ENCODE data around the gene COX7A2.

COX7A2 gene

GRCh38 chr6:75243333-75244062, at the start of gene COX7A2:
TSS of gene COX7A2 (minus strand) at chr6:75243801. CDS start at chr6:75243734, 67 bp downstream.
- peak; percentile 93 to 94 for DNase-seq

- DNase-seq, result no peak
Observed at GRCh38 chr6:75292555-75292954, 49.0 kb upstream of the COX7A2 start.

- DNase-seq, result no peak
Observed at GRCh38 chr6:75291744-75292143, 48.1 kb upstream of the COX7A2 start.

- DNase-seq, result no peak
Observed at GRCh38 chr6:75291331-75291730, 47.7 kb upstream of the COX7A2 start.

- DNase-seq, result no peak
Observed at GRCh38 chr6:75290136-75290945, 46.7 kb upstream of the COX7A2 start.

- no peak for DNase-seq
Observed at GRCh38 chr6:75288023-75288422, 44.4 kb upstream of the COX7A2 start.

- no peak for DNase-seq
Observed at GRCh38 chr6:75287424-75287823, 43.8 kb upstream of the COX7A2 start.

- no peak for DNase-seq
Observed at GRCh38 chr6:75286955-75287354, 43.4 kb upstream of the COX7A2 start.

- DNase-seq, result peak in 1 of 2 donors; percentile 34
Observed at GRCh38 chr6:75285283-75285639, 41.7 kb upstream of the COX7A2 start.

- peak; percentile 98 for DNase-seq
Observed at GRCh38 chr6:75284632-75285282, 41.2 kb upstream of the COX7A2 start, which contains the start of gene TMEM30A. TSS of gene TMEM30A (minus strand) at chr6:75284792. CDS start at chr6:75284638, 154 bp downstream.

GRCh38 chr6:75283907-75284631, 40.5 kb upstream of the COX7A2 start:
- peak in 1 of 2 donors; percentile 22 for DNase-seq

- DNase-seq, result no peak
Observed at GRCh38 chr6:75282706-75283105, 39.1 kb upstream of the COX7A2 start.

- DNase-seq, result peak in 1 of 2 donors; percentile 24
Observed at GRCh38 chr6:75281653-75282052, 38.1 kb upstream of the COX7A2 start.

GRCh38 chr6:75280131-75280855, 36.7 kb upstream of the COX7A2 start:
- DNase-seq, result no peak

GRCh38 chr6:75279418-75279817, 35.8 kb upstream of the COX7A2 start:
- DNase-seq, result no peak

GRCh38 chr6:75278474-75279077, 35.0 kb upstream of the COX7A2 start:
- no peak for DNase-seq

- DNase-seq, result no peak
Observed at GRCh38 chr6:75275067-75275466, 31.5 kb upstream of the COX7A2 start.

GRCh38 chr6:75273009-75273408, 29.4 kb upstream of the COX7A2 start:
- no peak for DNase-seq

- DNase-seq, result no peak
Observed at GRCh38 chr6:75272145-75272840, 28.7 kb upstream of the COX7A2 start.

- no peak for DNase-seq
Observed at GRCh38 chr6:75268988-75269354, 25.4 kb upstream of the COX7A2 start.
